ENCODE measurements around the gene CTNND2.
"Not testable (repeated sequence)": the region's sequence is repeated elsewhere in the genome, so short reads cannot be mapped to it uniquely, and the experiment has no call there.

CTNND2 gene

DNA sequence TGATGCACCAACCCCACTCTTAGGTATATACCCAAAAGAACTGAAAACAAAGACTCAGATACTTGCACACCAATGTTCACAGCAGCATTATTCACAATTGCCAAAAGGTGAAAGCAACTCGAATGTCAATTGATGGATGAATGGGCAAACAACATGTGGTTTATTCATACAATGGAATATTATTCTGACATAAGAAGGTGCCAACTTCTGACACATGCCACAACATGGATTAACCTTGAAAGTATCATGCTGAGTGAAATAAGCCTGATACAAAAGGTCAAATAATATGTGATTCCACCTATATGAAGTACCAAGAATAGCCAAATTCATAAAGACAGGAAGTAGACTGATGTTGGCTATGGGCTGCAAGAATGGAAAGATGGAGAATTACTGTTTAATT is 35.0 kb downstream of the CTNND2 start:
- DNase-seq (ENCODE audit: low read depth in 1 of 2, low spot score in 1 of 2) = no peak

- DNase-seq (ENCODE audit: low read depth in 1 of 2, low spot score in 1 of 2) = no peak
Measured at GRCh38 chr5:11863911-11864310, 40.3 kb downstream of the CTNND2 start.

DNA sequence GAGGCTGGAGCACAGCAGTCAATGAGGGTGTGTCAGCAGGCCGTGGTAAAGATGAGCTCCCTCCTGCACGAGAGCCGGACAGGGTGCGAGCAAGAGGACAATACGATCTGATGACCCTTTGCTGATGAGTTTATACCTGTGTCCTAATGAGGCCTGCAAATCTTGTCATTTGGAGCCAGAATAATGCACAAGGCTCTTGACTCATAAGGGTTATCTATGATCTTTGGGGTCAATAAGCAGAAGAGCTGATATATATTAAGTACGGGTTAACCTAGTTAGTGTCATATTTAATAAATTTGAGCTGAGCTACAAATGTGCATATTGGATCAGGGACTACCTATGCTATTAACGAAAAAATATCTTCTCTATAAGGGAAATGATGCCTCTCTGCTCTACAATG is 46.9 kb downstream of the CTNND2 start:
- no peak for DNase-seq (ENCODE audit: low read depth in 1 of 2, low spot score in 1 of 2)

DNA sequence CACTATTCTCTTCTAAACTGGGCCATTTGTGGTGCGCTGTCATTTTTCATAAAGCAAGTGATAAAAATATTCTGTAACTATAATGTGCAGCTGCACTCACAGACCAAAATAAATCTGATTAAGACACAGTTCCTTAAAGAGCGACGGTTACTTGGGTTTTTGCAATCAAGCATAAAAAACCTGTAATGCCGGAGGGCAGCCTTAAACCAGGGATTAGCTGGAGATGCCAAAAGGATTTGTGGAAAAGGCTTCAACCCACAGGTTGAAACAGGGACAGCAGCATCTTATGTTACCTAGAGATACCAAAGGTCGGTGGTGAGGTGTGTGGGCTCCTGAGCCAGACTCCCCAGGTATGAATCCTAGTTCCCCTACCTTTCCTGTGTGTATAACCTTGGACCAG is 49.3 kb downstream of the CTNND2 start:
- DNase-seq (ENCODE audit: low read depth in 1 of 2, low spot score in 1 of 2) = no peak

GRCh38 chr5:11853796-11854195 is 50.5 kb downstream of the CTNND2 start:
- DNase-seq (ENCODE audit: low read depth in 1 of 2, low spot score in 1 of 2) = no peak

DNA sequence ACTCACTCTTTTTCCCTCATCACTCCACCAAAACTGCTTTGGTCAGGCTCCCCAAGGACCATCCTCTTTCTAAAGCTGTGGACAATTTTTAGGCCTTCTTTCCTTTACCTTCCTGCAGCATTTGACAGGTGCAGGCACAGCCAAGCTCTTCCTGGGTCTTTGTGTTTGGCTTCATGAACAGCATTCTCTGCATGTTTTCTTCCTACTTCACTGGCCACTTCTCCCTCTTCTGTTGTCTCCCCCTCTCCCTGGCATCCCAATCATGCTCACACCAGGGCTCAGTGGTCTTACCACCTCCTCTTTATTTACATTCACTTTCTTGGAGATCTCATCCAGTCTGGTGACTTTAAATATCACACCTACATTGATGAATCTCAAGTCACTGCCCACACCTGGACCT is 51.1 kb downstream of the CTNND2 start:
- no peak for DNase-seq (ENCODE audit: low read depth in 1 of 2, low spot score in 1 of 2)

- DNase-seq (ENCODE audit: low read depth in 1 of 2, low spot score in 1 of 2) = no peak
Measured at GRCh38 chr5:11852717-11853087, 51.5 kb downstream of the CTNND2 start.

GRCh38 chr5:11851965-11852716 is 52.1 kb downstream of the CTNND2 start:
- DNase-seq (ENCODE audit: low read depth in 1 of 2, low spot score in 1 of 2) = no peak

- DNase-seq (ENCODE audit: low read depth in 1 of 2, low spot score in 1 of 2) = no peak
Measured at GRCh38 chr5:11851416-11851815, 52.8 kb downstream of the CTNND2 start.

- not testable (repeated sequence) for DNase-seq (ENCODE audit: low read depth in 1 of 2, low spot score in 1 of 2)
Measured at GRCh38 chr5:11828566-11828965, 75.7 kb downstream of the CTNND2 start.

GRCh38 chr5:11822598-11822997 is 81.6 kb downstream of the CTNND2 start:
- no peak for DNase-seq (ENCODE audit: low read depth in 1 of 2, low spot score in 1 of 2)

- DNase-seq (ENCODE audit: low read depth in 1 of 2, low spot score in 1 of 2) = no peak
Measured at GRCh38 chr5:11815916-11816315, 88.3 kb downstream of the CTNND2 start.

DNA sequence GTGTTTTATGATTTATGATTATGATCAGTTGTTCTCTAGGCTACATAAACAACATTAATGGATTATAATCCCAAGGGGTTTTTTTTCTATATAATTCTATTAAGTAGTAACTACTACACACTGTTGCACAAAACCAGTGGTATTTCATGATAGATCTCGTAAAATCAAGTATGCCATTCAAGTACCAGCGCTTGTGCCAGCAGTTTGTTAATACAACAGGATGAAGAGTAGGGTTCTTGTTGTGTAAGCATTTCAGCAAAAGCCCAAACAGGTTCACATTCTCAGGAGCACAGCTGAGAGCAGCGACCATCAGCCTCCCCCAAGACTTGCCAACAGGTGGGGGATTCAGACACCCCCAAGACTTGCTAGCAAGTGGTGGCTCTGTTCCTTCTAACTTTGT is 88.8 kb downstream of the CTNND2 start:
- no peak for DNase-seq (ENCODE audit: low read depth in 1 of 2, low spot score in 1 of 2)

DNA sequence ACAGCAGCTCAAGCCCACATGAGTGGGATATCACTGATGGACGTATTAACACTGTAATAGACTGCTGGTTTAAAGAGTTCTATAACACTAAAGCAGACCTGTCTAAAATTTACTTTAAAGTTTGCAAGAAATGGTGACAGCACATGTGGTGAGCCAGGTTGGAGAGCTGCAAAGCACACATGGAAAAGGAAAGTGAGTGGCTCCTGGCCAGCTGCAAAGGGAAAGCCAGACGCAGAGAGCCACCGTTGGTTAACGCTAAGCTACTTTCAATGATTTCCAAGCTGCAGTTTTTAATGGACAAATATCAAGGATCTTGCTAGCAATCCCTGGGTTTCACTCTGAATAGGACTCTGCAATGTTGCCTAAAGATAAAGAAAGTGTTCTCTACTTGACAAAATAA is 89.9 kb downstream of the CTNND2 start:
- no peak for DNase-seq (ENCODE audit: low read depth in 1 of 2, low spot score in 1 of 2)

- no peak for DNase-seq (ENCODE audit: low read depth in 1 of 2, low spot score in 1 of 2)
Measured at GRCh38 chr5:11809407-11809806, 94.8 kb downstream of the CTNND2 start.

- DNase-seq (ENCODE audit: low read depth in 1 of 2, low spot score in 1 of 2) = no peak
Measured at GRCh38 chr5:11803436-11803835, 100.8 kb downstream of the CTNND2 start.

DNA sequence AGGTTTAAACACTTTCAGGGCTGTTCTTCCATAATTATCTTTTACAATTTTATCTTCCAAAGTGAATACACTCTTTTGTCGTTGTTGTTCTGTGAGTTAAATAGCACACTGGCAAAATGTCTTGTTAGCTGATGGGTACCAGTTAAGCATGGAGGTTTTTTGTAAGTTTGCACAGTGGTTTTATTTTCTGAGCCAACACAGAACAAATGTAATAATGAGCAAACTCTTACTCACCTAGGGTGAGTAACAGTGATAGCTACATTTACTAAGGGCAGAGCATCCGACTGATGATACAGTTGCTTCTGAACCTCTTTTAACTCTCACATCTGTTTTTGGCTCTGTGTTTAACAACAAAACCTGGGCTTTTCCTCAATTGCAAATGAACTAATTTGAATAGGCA is 103.2 kb downstream of the CTNND2 start:
- DNase-seq (ENCODE audit: low read depth in 1 of 2, low spot score in 1 of 2) = no peak

- no peak for DNase-seq (ENCODE audit: low read depth in 1 of 2, low spot score in 1 of 2)
Measured at GRCh38 chr5:11797132-11797531, 107.1 kb downstream of the CTNND2 start.

- DNase-seq (ENCODE audit: low read depth in 1 of 2, low spot score in 1 of 2) = no peak
Measured at GRCh38 chr5:11793396-11793795, 110.8 kb downstream of the CTNND2 start.

GRCh38 chr5:11792621-11793020 is 111.6 kb downstream of the CTNND2 start:
- DNase-seq (ENCODE audit: low read depth in 1 of 2, low spot score in 1 of 2) = no peak

DNA sequence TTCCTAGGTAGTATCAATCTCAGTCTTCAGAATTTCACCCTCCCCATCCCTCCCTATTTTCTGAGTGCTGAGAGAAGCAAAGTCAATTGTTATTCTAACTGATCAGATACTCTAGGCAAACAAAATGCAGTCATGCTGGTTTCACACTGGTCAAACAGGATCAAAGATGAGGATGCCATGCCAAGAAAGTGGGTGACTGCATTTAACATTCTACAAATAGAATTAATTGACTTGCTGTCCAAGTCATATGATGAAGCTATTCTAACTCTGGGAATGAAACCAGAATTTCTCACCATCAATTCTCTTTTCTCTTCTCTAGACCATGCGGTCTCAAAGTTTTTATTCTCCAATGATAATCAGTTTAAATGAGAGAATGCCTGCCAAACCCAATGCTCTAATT is 112.5 kb downstream of the CTNND2 start:
- DNase-seq (ENCODE audit: low read depth in 1 of 2, low spot score in 1 of 2) = no peak

GRCh38 chr5:11790201-11790600 is 114.0 kb downstream of the CTNND2 start:
- no peak for DNase-seq (ENCODE audit: low read depth in 1 of 2, low spot score in 1 of 2)

- DNase-seq (ENCODE audit: low read depth in 1 of 2, low spot score in 1 of 2) = no peak
Measured at GRCh38 chr5:11785771-11786352, 118.4 kb downstream of the CTNND2 start.

Data from activated T-helper 1 cell treated with anti-CD3 and anti-CD28 coated beads, Interleukin-2, amount 50 U/mL, for 16 hours (primary cell).